BLaER1 (cell line): ENCODE measurements around the gene GPR107.
A peak's percentile ranks its signal among the peaks of the same experiment; 100 is the strongest.

ENCODE experiments used
- H3K27ac ChIP-seq: shearing (Covaris generic); formaldehyde crosslinking; 2 replicates; pipeline ENCODE4 v1.8.1; 2022
- H3K27me3 ChIP-seq: shearing (Covaris generic); formaldehyde crosslinking; 2 replicates; pipeline ENCODE4 v1.8.1; 2022
- H3K36me3 ChIP-seq: shearing (Covaris generic); formaldehyde crosslinking; 2 replicates; pipeline ENCODE4 v1.8.1; 2022
- H3K4me1 ChIP-seq: shearing (Covaris generic); formaldehyde crosslinking; 2 replicates; pipeline ENCODE4 v1.8.1; 2022
- H3K4me2 ChIP-seq: shearing (Covaris generic); formaldehyde crosslinking; 2 replicates; pipeline ENCODE4 v1.8.1; 2022
- H3K4me3 ChIP-seq: shearing (Covaris generic); formaldehyde crosslinking; 2 replicates; pipeline ENCODE4 v1.8.1; 2022
- H3K9ac ChIP-seq: shearing (Covaris generic); formaldehyde crosslinking; 2 replicates; pipeline ENCODE4 v1.8.1; 2022
- H3K9me3 ChIP-seq: shearing (Covaris generic); formaldehyde crosslinking; 2 replicates; pipeline ENCODE4 v1.8.1; 2022
- H4K20me1 ChIP-seq: shearing (Covaris generic); formaldehyde crosslinking; 2 replicates; pipeline ENCODE4 v1.8.1; 2022
- Cebpa-rat ChIP-seq: shearing (Covaris generic); IDR thresholded peaks from 2 replicates; pipeline ENCODE4 v1.8.1; 2022

GPR107 gene

GRCh38 chr9:130073373-130073772, 19.7 kb downstream of the GPR107 start:
- Histone ChIP-seq H3K4me2 (no peak overlapping the region), H4K20me1 (peaks cover 70% of the 10 kb centered on the region), H3K36me3 (peaks cover 33% of the 10 kb centered on the region), H3K4me3 (no peak overlapping the region), H3K27me3 (no peaks in the 10 kb centered on the region), H3K4me1 (peaks cover 13% of the 10 kb centered on the region), H3K9me3 (no peaks in the 10 kb centered on the region), H3K9ac (no peak overlapping the region), H3K27ac (no peak overlapping the region)
- TF ChIP-seq Cebpa-rat = no peak

- Histone ChIP-seq H3K36me3 (peaks cover 82% of the 10 kb centered on the region), H4K20me1 (peaks cover 18% of the 10 kb centered on the region)
- no peak for TF ChIP-seq Cebpa-rat
Measured at GRCh38 chr9:130078547-130078946, 24.8 kb downstream of the GPR107 start.

GRCh38 chr9:130084337-130084736, 30.6 kb downstream of the GPR107 start:
- H3K9ac ChIP-seq = no peak overlapping the region
- H3K36me3 ChIP-seq = peaks cover 96% of the 10 kb centered on the region
- no peak for TF ChIP-seq Cebpa-rat
- H3K4me1 ChIP-seq = no peaks in the 10 kb centered on the region
- no peak overlapping the region for H3K4me2 ChIP-seq
- no peaks in the 10 kb centered on the region for H3K9me3 ChIP-seq
- no peak overlapping the region for H3K4me3 ChIP-seq
- H3K27me3 ChIP-seq = no peaks in the 10 kb centered on the region
- no peaks in the 10 kb centered on the region for H4K20me1 ChIP-seq
- H3K27ac ChIP-seq = no peak overlapping the region

More at GRCh38 chr9:130078547-130078946, 24.8 kb downstream of the GPR107 start:
- H3K9me3 ChIP-seq = no peaks in the 10 kb centered on the region
- no peak overlapping the region for H3K4me2 ChIP-seq
- no peak overlapping the region for H3K27ac ChIP-seq
- H3K9ac ChIP-seq = no peak overlapping the region
- no peak overlapping the region for H3K4me3 ChIP-seq
- H3K4me1 ChIP-seq = peaks cover 13% of the 10 kb centered on the region
- H3K27me3 ChIP-seq = no peaks in the 10 kb centered on the region

- H3K36me3 ChIP-seq = peaks cover 86% of the 10 kb centered on the region
- H4K20me1 ChIP-seq = no peaks in the 10 kb centered on the region
- H3K9me3 ChIP-seq = no peaks in the 10 kb centered on the region
- H3K27me3 ChIP-seq = no peaks in the 10 kb centered on the region
- no peak overlapping the region for H3K4me2 ChIP-seq
- peaks cover 10% of the 10 kb centered on the region for H3K4me1 ChIP-seq
- H3K27ac ChIP-seq = no peak overlapping the region
- TF ChIP-seq Cebpa-rat = no peak
- H3K9ac ChIP-seq = no peak overlapping the region
- no peak overlapping the region for H3K4me3 ChIP-seq
Measured at GRCh38 chr9:130088051-130088450, 34.3 kb downstream of the GPR107 start.

DNA sequence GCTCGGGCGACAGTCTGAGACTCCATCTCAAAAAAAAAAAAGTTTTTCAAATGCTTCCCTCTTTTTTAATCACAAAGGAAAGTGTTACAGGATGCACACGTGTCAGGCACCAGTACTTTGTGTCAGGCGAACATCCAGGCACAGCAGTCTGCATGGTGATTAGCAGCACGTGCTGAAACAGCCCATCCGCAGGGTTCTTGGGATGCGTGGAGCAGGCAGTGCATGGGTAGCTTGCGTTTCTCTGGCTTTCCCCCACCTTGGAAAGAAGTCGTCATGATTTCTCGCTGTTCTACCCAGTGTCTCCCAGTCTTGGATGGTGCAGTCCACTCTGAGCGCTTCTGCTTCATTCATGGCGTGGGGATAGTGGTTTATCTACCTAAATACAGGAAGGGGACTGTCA, 35.4 kb downstream of the GPR107 start:
- no peak overlapping the region for H3K9ac ChIP-seq
- H3K27ac ChIP-seq = no peak overlapping the region
- H3K4me2 ChIP-seq = no peak overlapping the region
- no peaks in the 10 kb centered on the region for H4K20me1 ChIP-seq
- H3K27me3 ChIP-seq = no peaks in the 10 kb centered on the region
- peaks cover 88% of the 10 kb centered on the region for H3K36me3 ChIP-seq
- peaks cover 11% of the 10 kb centered on the region for H3K4me1 ChIP-seq
- no peaks in the 10 kb centered on the region for H3K9me3 ChIP-seq
- no peak overlapping the region for H3K4me3 ChIP-seq
- no peak for TF ChIP-seq Cebpa-rat

DNA sequence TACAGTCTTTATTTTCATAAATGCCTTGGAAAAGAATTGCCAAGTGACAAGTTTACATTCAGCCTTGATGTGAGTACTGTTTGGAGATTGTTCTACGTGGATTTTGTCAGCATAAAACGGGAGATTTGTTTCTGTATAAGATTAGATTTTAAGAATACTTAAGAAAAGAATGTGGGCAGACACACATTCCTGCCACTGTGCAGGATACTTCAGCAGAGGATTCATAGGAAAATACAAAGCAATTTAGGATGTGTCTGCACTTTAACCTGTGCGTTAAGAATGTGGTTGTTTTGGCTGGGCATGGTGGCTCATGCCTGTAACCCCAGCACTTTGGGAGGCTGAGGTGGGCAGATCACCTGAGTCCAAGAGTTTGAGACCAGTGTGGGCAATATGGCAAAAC, 37.2 kb downstream of the GPR107 start:
- Histone ChIP-seq H3K4me2 (no peak overlapping the region), H3K4me1 (peaks cover 11% of the 10 kb centered on the region), H3K9me3 (no peaks in the 10 kb centered on the region), H3K27ac (no peak overlapping the region), H3K27me3 (no peaks in the 10 kb centered on the region), H3K36me3 (peaks cover 88% of the 10 kb centered on the region), H3K4me3 (no peak overlapping the region), H4K20me1 (no peaks in the 10 kb centered on the region), H3K9ac (no peak overlapping the region)
- no peak for TF ChIP-seq Cebpa-rat

DNA sequence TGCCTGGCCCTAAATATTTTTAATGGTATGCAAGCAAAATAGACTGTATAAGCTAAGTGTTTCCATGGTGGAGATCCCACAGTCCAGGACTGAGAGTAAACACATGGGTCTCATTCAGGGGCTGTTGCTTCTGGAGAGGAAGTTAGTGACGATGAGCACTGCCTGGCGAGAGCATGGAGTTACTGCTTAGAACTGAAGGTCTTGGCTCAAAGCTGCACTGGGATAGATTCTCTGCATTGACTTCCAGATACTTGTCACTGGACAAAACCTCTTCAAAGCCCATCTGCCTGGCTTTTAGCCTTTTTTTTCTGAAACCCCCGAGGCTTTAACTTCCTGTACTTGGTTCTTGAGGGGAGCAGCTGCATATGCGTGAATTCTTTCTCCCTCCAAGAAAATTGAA, 39.2 kb downstream of the GPR107 start:
- no peaks in the 10 kb centered on the region for H3K9me3 ChIP-seq
- no peaks in the 10 kb centered on the region for H3K27me3 ChIP-seq
- no peaks in the 10 kb centered on the region for H4K20me1 ChIP-seq
- H3K4me1 ChIP-seq = peaks cover 11% of the 10 kb centered on the region
- H3K9ac ChIP-seq = no peak overlapping the region
- no peak overlapping the region for H3K4me3 ChIP-seq
- H3K27ac ChIP-seq = peak overlapping the region; percentile 1; the same call in 1 of the 2 replicates
- no peak for TF ChIP-seq Cebpa-rat
- H3K4me2 ChIP-seq = peak overlapping the region; percentile 37
- H3K36me3 ChIP-seq = peaks cover 88% of the 10 kb centered on the region

GRCh38 chr9:130095872-130096271, 42.2 kb downstream of the GPR107 start:
- Histone ChIP-seq H4K20me1 (no peaks in the 10 kb centered on the region), H3K27ac (no peak overlapping the region), H3K4me2 (no peak overlapping the region), H3K4me1 (peaks cover 18% of the 10 kb centered on the region), H3K27me3 (no peaks in the 10 kb centered on the region), H3K9ac (no peak overlapping the region), H3K9me3 (no peaks in the 10 kb centered on the region), H3K36me3 (peaks cover 99% of the 10 kb centered on the region), H3K4me3 (no peak overlapping the region)
- no peak for TF ChIP-seq Cebpa-rat

GRCh38 chr9:130100681-130101080, 47.0 kb downstream of the GPR107 start:
- Histone ChIP-seq H3K36me3 (peaks cover 99% of the 10 kb centered on the region), H3K4me3 (no peak overlapping the region), H3K4me2 (no peak overlapping the region), H3K27me3 (no peaks in the 10 kb centered on the region), H3K27ac (no peak overlapping the region), H4K20me1 (no peaks in the 10 kb centered on the region), H3K4me1 (peaks cover 7% of the 10 kb centered on the region), H3K9me3 (no peaks in the 10 kb centered on the region), H3K9ac (no peak overlapping the region)
- TF ChIP-seq Cebpa-rat = no peak

GRCh38 chr9:130101915-130102314, 48.2 kb downstream of the GPR107 start:
- Histone ChIP-seq H3K4me1 (peaks cover 7% of the 10 kb centered on the region), H3K27ac (no peak overlapping the region), H3K27me3 (no peaks in the 10 kb centered on the region), H3K9ac (no peak overlapping the region), H3K4me3 (no peak overlapping the region), H3K4me2 (no peak overlapping the region), H3K9me3 (no peaks in the 10 kb centered on the region), H3K36me3 (peaks cover 97% of the 10 kb centered on the region), H4K20me1 (no peaks in the 10 kb centered on the region)
- TF ChIP-seq Cebpa-rat = no peak
